B cell (primary cell): ENCODE data around the gene RNF175. TPM values are rescaled to one million over a fixed set of nuclear protein-coding genes. Genes with fewer than 3 reads are reported as not detected.
A peak's percentile ranks its signal among the peaks of the same experiment; 100 is the strongest.

Experiments used
- ATAC-seq: fragments of 200-7000 bp; cut with Tn5 transposase; one replicate; pipeline ENCODE4 v1.10.0; 2021; ENCODE audit warnings: low read depth, mild to moderate bottlenecking, moderate number of reproducible peaks, moderate library complexity
- CTCF ChIA-PET: fragments of 350-600 bp; sonication (Branson Sonifier 250); formaldehyde crosslinking; loops from one replicate; lab custom pipeline; 2021; ENCODE audit warnings: antibody characterized with exemption, inconsistent platforms; lab: Charles Lee
- POLR2A ChIA-PET: fragments of 350-600 bp; sonication (Branson Sonifier 250); formaldehyde crosslinking; loops from one replicate; lab custom pipeline; 2021; ENCODE audit warnings: antibody characterized with exemption; lab: Charles Lee
- DNase-seq: peaks from one replicate; pipeline ENCODE4 v3.0.0; 2013
- H2AFZ ChIP-seq: 2 replicates; pipeline ENCODE4 v1.6.1; 2012; ENCODE audit warnings: mild to moderate bottlenecking, low read depth, low read length; ENCODE audit not compliant: insufficient read depth, poor library complexity, severe bottlenecking
- H3K27ac ChIP-seq, 2 donors: 1 replicate in 1 of 2; 2 replicates in 1 of 2; pipeline ENCODE4 v1.5.1; 2012 to 2013; ENCODE audit warnings: low read length in 2 of 2, mild to moderate bottlenecking in 2 of 2, moderate library complexity in 1 of 2
- H3K27me3 ChIP-seq, 4 experiments: fragments of 200-600 bp in 1 of 4; sonication (generic) in 1 of 4; replicated peaks in 1 of 4; 1 replicate in 2 of 4; 2 replicates in 2 of 4; pipeline versions ENCODE4 v1.6.1 to v1.7.0; 2013 to 2016; ENCODE audit warnings: low read length in 3 of 4, mild to moderate bottlenecking in 2 of 4, mixed read lengths in 1 of 4, moderate library complexity in 1 of 4; ENCODE audit not compliant: insufficient read depth in 4 of 4, control insufficient read depth in 3 of 4; ENCODE audit errors: control extremely low read depth in 1 of 4
- H3K36me3 ChIP-seq, 2 experiments: replicated peaks in 1 of 2; 1 replicate in 1 of 2; 2 replicates in 1 of 2; pipeline versions ENCODE4 v1.6.1 to v1.7.1; 2013; ENCODE audit warnings: low read length in 1 of 2; ENCODE audit not compliant: insufficient read depth in 2 of 2, control insufficient read depth in 1 of 2; ENCODE audit errors: control extremely low read depth in 1 of 2, extremely low read depth in 1 of 2
- H3K4me1 ChIP-seq, 2 donors: fragments of 200-600 bp in 1 of 2; sonication (generic) in 1 of 2; 1 replicate in 1 of 2; 2 replicates in 1 of 2; pipeline versions ENCODE4 v1.5.1 to v1.6.1; 2013 to 2017; ENCODE audit warnings: low read length in 2 of 2; ENCODE audit not compliant: control insufficient read depth in 2 of 2, insufficient read depth in 2 of 2
- H3K4me2 ChIP-seq: replicated peaks from 2 replicates; pipeline ENCODE3; 2012; ENCODE audit warnings: mild to moderate bottlenecking, low read depth, low read length; ENCODE audit not compliant: poor library complexity, severe bottlenecking
- H3K4me3 ChIP-seq, 5 experiments: fragments of 200-600 bp in 1 of 5; sonication (generic) in 1 of 5; 1 replicate in 3 of 5; 2 replicates in 2 of 5; pipeline versions ENCODE4 v1.5.1 to v1.7.0; 2011 to 2016; ENCODE audit warnings: low read length in 4 of 5, mild to moderate bottlenecking in 4 of 5, low read depth in 2 of 5, control low read depth in 1 of 5, moderate library complexity in 1 of 5; ENCODE audit not compliant: insufficient read depth in 1 of 5; ENCODE audit errors: control extremely low read depth in 1 of 5, extremely low read depth in 1 of 5
- H3K79me2 ChIP-seq: fragments of 200-600 bp; sonication (generic); one replicate; pipeline ENCODE4 v1.6.0; 2016; ENCODE audit warnings: low read length; ENCODE audit not compliant: control insufficient read depth, insufficient read depth
- H3K9ac ChIP-seq: fragments of 200-600 bp; sonication (generic); 2 replicates; pipeline ENCODE4 v1.6.1; 2017; ENCODE audit warnings: mild to moderate bottlenecking, low read length, moderate library complexity
- H3K9me3 ChIP-seq, 3 donors: one replicate each; pipeline versions ENCODE4 v1.6.1 to v1.7.1; 2013; ENCODE audit warnings: low read length in 2 of 3; ENCODE audit not compliant: control insufficient read depth in 2 of 3, insufficient read depth in 1 of 3; ENCODE audit errors: control extremely low read depth in 1 of 3
- H4K20me1 ChIP-seq: 2 replicates; pipeline ENCODE4 v1.6.0; 2012; ENCODE audit warnings: mild to moderate bottlenecking, low read length; ENCODE audit not compliant: insufficient read depth, control insufficient read depth, poor library complexity, severe bottlenecking
- H3K27ac Mint-ChIP-seq: one replicate; pipeline ENCODE4 v1.8.0; 2021; ENCODE audit warnings: mixed read lengths
- H3K27me3 Mint-ChIP-seq: one replicate; pipeline ENCODE4 v1.8.0; 2021; ENCODE audit warnings: mixed read lengths
- H3K4me1 Mint-ChIP-seq: one replicate; pipeline ENCODE4 v1.8.0; 2021; ENCODE audit warnings: mixed read lengths
- H3K4me3 Mint-ChIP-seq: one replicate; pipeline ENCODE4 v1.8.0; 2021; ENCODE audit warnings: mixed read lengths
- H3K9me3 Mint-ChIP-seq: one replicate; pipeline ENCODE4 v1.8.0; 2022; ENCODE audit warnings: mixed read lengths; ENCODE audit not compliant: insufficient read depth
- EZH2 ChIP-seq: IDR thresholded peaks from 2 replicates; pipeline ENCODE4 v1.6.1; 2012; ENCODE audit warnings: borderline replicate concordance, low read depth, mild to moderate bottlenecking, moderate library complexity, low read length; ENCODE audit not compliant: insufficient read depth, poor library complexity, severe bottlenecking
- WGBS: methylation state at CpG from one replicate; pipeline ENCODE4 v1.1.5; 2013; ENCODE audit warnings: missing lambda C conversion rate; ENCODE audit not compliant: insufficient coverage; 5-methylcytosine and 5-hydroxymethylcytosine counted together
- intact Hi-C: fragments of 100-400 bp; cut with micrococcal nuclease; formaldehyde crosslinking; loops from one replicate; pipeline ENCODE4 v1.10.0; 2022
- polyA plus RNA-seq: library from polyadenylated mRNA; depleted of rRNA; stranded (reverse); fragments of >200 nt; gene quantifications from 2 replicates; pipeline ENCODE4 v1.2.3, GENCODE V29; 2012
- total RNA-seq, 2 donors: library from RNA; stranded (reverse); fragments of 120-200 nt in 1 of 2; gene quantifications; 1 replicate in 1 of 2; 2 replicates in 1 of 2; pipeline versions ENCODE4 v1.2.3 to v1.2.4, GENCODE V29; 2013 to 2022
- TF ChIP-seq, protein P1 (sequence below): fragments of 200-600 bp; IDR thresholded peaks from one replicate; pipeline ENCODE4 v1.8.0; 2022; ENCODE audit warnings: antibody characterized with exemption, mild to moderate bottlenecking

Gene RNF175
- total and polyA plus RNA-seq, 2 donors (not counting 1 experiment from before 2014, with no cell fraction given): not detected

DNA sequence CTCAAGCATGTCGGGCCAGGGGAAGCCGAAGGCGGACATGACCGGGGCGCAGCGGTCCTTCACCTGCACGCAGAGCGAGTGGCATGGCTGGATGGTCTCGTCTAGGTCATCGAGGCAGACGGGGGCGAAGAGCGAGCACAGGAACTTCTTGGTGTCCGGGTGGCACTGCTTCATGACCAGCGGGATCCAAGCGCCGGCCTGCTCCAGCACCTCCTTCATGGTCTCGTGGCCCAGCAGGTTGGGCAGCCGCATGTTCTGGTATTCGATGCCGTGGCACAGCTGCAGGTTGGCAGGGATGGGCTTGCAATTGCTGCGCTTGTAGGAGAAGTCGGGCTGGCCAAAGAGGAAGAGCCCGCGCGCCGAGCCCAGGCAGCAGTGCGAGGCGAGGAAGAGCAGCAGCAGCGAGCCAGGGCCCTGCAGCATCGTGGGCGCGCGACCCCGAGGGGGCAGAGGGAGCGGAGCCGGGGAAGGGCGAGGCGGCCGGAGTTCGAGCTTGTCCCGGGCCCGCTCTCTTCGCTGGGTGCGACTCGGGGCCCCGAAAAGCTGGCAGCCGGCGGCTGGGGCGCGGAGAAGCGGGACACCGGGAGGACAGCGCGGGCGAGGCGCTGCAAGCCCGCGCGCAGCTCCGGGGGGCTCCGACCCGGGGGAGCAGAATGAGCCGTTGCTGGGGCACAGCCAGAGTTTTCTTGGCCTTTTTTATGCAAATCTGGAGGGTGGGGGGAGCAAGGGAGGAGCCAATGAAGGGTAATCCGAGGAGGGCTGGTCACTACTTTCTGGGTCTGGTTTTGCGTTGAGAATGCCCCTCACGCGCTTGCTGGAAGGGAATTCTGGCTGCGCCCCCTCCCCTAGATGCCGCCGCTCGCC lies 28.8 kb upstream of the RNF175 start, which contains the start of gene SFRP2:
TSS of gene SFRP2 (minus strand) at position 671 of the 864 bp plus-strand sequence. CDS start at position 423, 248 bp downstream.
- peak within 1 kb of the TSS; percentile 79 for H3K4me2 ChIP-seq

More for the DNA sequence above, 28.8 kb upstream of the RNF175 start, which contains the start of gene SFRP2:
- POLR2A ChIA-PET: no interaction called here
- Histone ChIP-seq H3K4me3 (peak within 1 kb of the TSS in 3 of 5 experiments; percentile 18 to 56 (median 32)), H3K4me1 (peaks cover 46 to 50% of the 10 kb centered on the region in 2 donors), H3K79me2 (no peaks in the 10 kb centered on the region), H2AFZ (peak within 1 kb of the TSS; percentile 36), H3K27ac (no peak within 1 kb of the TSS), H3K27me3 (peaks cover 0 to 82% (median 58%) of the 10 kb centered on the region in 4 experiments), H3K9ac (peak within 1 kb of the TSS; percentile 50), H3K36me3 (no peaks in the 10 kb centered on the region), H4K20me1 (no peaks in the 10 kb centered on the region), H3K9me3 (peaks cover 0 to 4% (median 0%) of the 10 kb centered on the region in 3 donors)
- no peak within 1 kb of the TSS for H3K27ac Mint-ChIP-seq
- peaks cover 46% of the 10 kb centered on the region for H3K4me1 Mint-ChIP-seq
- WGBS: 3% methylated on average over 72 of the region's 72 CpGs
- H3K9me3 Mint-ChIP-seq: no peaks in the 10 kb centered on the region
- peak within 1 kb of the TSS; percentile 80 for H3K4me3 Mint-ChIP-seq
- CTCF ChIA-PET: no interaction called here
- TF ChIP-seq, protein P1, sequence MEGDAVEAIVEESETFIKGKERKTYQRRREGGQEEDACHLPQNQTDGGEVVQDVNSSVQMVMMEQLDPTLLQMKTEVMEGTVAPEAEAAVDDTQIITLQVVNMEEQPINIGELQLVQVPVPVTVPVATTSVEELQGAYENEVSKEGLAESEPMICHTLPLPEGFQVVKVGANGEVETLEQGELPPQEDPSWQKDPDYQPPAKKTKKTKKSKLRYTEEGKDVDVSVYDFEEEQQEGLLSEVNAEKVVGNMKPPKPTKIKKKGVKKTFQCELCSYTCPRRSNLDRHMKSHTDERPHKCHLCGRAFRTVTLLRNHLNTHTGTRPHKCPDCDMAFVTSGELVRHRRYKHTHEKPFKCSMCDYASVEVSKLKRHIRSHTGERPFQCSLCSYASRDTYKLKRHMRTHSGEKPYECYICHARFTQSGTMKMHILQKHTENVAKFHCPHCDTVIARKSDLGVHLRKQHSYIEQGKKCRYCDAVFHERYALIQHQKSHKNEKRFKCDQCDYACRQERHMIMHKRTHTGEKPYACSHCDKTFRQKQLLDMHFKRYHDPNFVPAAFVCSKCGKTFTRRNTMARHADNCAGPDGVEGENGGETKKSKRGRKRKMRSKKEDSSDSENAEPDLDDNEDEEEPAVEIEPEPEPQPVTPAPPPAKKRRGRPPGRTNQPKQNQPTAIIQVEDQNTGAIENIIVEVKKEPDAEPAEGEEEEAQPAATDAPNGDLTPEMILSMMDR: no peak
- TF ChIP-seq EZH2: no peak
- intact Hi-C loops: no loop called here
- H3K27me3 Mint-ChIP-seq: peaks cover 81% of the 10 kb centered on the region
- DNase-seq (peak; percentile 53), ATAC-seq (peak; percentile 39)
